Measurements from ENCODE around the gene ITGB4. TPM values are rescaled to one million over a fixed set of nuclear protein-coding genes. Genes with fewer than 3 reads are reported as not detected.

The ITGB4 gene
- total and polyA plus RNA-seq, 12 donors: 4.6 to 17.0 (median 9.0) TPM

DNA sequence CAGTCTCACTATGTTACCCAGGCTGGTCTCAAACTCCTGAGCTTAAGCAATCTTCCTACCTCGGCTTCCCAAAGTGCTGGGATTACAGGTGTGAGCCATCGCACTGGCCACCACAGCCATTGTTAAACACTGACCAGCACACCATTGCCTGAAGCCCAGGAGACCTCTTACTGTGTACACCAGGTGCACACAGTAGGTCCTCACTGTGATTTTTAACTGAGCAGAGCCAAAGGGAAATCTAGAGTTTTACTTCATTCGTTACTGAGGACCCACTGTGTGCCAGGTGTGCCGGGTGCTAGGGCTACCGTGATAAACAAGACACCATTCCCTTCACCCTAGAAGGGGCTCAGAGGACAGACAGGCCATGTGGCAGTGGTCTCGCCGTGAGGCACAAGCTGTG lies 4.2 kb downstream of the ITGB4 start:
- intact Hi-C loops (cut with DNase I): no loop called here
- Histone ChIP-seq H3K27ac (no peak overlapping the region), H3K9me3 (no peaks in the 10 kb centered on the region), H3K4me3 (no peak overlapping the region), H3K27me3 (peaks cover 6 to 27% (median 19%) of the 10 kb centered on the region in 7 donors), H3K36me3 (peaks cover 0 to 27% (median 0%) of the 10 kb centered on the region in 9 donors), H3K4me1 (peaks cover 0 to 26% (median 10%) of the 10 kb centered on the region in 9 donors)
- TF ChIP-seq, protein P1, sequence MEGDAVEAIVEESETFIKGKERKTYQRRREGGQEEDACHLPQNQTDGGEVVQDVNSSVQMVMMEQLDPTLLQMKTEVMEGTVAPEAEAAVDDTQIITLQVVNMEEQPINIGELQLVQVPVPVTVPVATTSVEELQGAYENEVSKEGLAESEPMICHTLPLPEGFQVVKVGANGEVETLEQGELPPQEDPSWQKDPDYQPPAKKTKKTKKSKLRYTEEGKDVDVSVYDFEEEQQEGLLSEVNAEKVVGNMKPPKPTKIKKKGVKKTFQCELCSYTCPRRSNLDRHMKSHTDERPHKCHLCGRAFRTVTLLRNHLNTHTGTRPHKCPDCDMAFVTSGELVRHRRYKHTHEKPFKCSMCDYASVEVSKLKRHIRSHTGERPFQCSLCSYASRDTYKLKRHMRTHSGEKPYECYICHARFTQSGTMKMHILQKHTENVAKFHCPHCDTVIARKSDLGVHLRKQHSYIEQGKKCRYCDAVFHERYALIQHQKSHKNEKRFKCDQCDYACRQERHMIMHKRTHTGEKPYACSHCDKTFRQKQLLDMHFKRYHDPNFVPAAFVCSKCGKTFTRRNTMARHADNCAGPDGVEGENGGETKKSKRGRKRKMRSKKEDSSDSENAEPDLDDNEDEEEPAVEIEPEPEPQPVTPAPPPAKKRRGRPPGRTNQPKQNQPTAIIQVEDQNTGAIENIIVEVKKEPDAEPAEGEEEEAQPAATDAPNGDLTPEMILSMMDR (IDR thresholded peaks at IDR 0.05): no peak
- 89 to 91% methylated on average over 7 of the region's 7 CpGs for WGBS, 2 donors
- ATAC-seq: no peak
- DNase-seq: no peak

DNA sequence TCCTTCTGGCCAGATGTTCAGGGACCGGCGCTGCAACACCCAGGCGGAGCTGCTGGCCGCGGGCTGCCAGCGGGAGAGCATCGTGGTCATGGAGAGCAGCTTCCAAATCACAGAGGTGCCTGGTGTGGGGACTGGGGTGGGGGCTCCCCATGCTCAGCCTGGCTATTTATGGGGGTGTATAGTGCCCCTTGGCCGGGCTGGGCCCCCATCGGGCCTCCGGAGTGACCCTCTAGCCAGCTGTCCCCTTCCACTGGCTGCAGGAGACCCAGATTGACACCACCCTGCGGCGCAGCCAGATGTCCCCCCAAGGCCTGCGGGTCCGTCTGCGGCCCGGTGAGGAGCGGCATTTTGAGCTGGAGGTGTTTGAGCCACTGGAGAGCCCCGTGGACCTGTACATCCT lies 6.1 kb downstream of the ITGB4 start:
- DNase-seq (no peak), ATAC-seq (no peak)
- Histone ChIP-seq H3K27me3 (peaks cover 0 to 8% (median under 1%) of the 10 kb centered on the region in 7 donors), H3K27ac (no peak overlapping the region), H3K4me1 (peaks cover 0 to 10% (median 0%) of the 10 kb centered on the region in 9 donors), H3K36me3 (peaks cover 0 to 35% (median 0%) of the 10 kb centered on the region in 9 donors), H3K4me3 (no peak overlapping the region), H3K9me3 (no peaks in the 10 kb centered on the region)
- intact Hi-C loops (cut with DNase I): no loop called here
- WGBS, 2 donors: 92 to 94% methylated on average over 18 of the region's 18 CpGs
- TF ChIP-seq, protein P1 (IDR thresholded peaks at IDR 0.05): no peak

DNA sequence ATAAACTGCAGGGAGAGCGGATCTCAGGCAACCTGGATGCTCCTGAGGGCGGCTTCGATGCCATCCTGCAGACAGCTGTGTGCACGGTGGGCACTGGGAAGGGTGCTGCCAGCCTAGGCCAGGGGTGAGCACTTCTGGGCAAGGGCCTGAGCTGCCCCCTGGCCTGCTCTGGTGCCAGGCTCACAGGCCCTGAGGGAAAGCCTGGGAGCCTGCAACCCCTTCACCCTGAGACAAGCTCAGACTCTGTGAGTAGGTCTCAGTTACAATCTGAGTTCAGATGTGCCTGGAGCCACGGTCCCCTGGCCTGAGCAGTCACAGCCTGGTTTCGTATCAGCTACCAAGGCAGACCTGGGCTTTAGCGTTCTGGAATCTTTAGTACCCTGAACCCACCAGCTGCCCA lies 8.1 kb downstream of the ITGB4 start:
- H3K4me3 ChIP-seq: no peak overlapping the region
- H3K27ac ChIP-seq: no peak overlapping the region
- peaks cover 0 to 35% (median 0%) of the 10 kb centered on the region in 9 donors for H3K36me3 ChIP-seq
- TF ChIP-seq, protein P1 (IDR thresholded peaks at IDR 0.05): no peak
- DNase-seq (no peak), ATAC-seq (no peak)
- H3K9me3 ChIP-seq: no peaks in the 10 kb centered on the region
- intact Hi-C loops (cut with DNase I): no loop called here
- 86 to 90% methylated on average over 7 of the region's 7 CpGs for WGBS, 2 donors
- H3K27me3 ChIP-seq: no peaks in the 10 kb centered on the region
- H3K4me1 ChIP-seq: peaks cover 0 to under 1% (median 0%) of the 10 kb centered on the region in 9 donors

DNA sequence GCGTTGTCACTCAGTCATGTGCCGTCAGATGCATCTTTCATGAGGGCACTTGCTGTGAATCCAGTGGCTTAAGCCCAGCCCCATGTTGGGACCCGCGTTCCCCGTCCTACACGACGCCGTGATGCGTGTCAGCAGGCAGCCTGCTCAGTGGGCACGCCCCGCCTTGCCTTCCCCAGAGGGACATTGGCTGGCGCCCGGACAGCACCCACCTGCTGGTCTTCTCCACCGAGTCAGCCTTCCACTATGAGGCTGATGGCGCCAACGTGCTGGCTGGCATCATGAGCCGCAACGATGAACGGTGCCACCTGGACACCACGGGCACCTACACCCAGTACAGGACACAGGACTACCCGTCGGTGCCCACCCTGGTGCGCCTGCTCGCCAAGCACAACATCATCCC lies 8.8 kb downstream of the ITGB4 start:
- no peak overlapping the region for H3K4me3 ChIP-seq
- H3K9me3 ChIP-seq: no peaks in the 10 kb centered on the region
- intact Hi-C loops (cut with DNase I): loop anchor here in 1 of 10 donors (5.0 kb wide), 1 partner anchor 38 kb away; no protein-coding TSS in a partner anchor
- DNase-seq: no peak
- H3K36me3 ChIP-seq: peaks cover 0 to 32% (median 0%) of the 10 kb centered on the region in 9 donors
- ATAC-seq: no peak
- peaks cover 0 to 5% (median 0%) of the 10 kb centered on the region in 9 donors for H3K4me1 ChIP-seq
- H3K27ac ChIP-seq: no peak overlapping the region
- H3K27me3 ChIP-seq: no peaks in the 10 kb centered on the region
- TF ChIP-seq, protein P1 (IDR thresholded peaks at IDR 0.05): no peak
- 92 to 93% methylated on average over 23 to 24 of the region's 24 CpGs for WGBS, 2 donors
